Ishikawa (cell line): ENCODE data around the gene EPHA10.

Experiments used
- CEBPB ChIP-seq: IDR thresholded peaks from 2 replicates; pipeline ENCODE4 v1.6.1; 2012
- CREB1 ChIP-seq: IDR thresholded peaks from 2 replicates; pipeline ENCODE4 v1.6.1; 2012; ENCODE audit warnings: low read depth
- EGR1 ChIP-seq: IDR thresholded peaks from 2 replicates; pipeline ENCODE4 v1.6.1; 2012
- EP300 ChIP-seq: IDR thresholded peaks from 2 replicates; pipeline ENCODE4 v1.6.1; 2012; ENCODE audit warnings: borderline replicate concordance
- FOXM1 ChIP-seq: IDR thresholded peaks from 2 replicates; pipeline ENCODE4 v1.6.1; 2012; ENCODE audit warnings: low read depth, borderline replicate concordance
- MAX ChIP-seq: IDR thresholded peaks from 2 replicates; pipeline ENCODE4 v1.6.1; 2012
- NFIC ChIP-seq: IDR thresholded peaks from 2 replicates; pipeline ENCODE4 v1.6.1; 2012
- RAD21 ChIP-seq: IDR thresholded peaks from 2 replicates; pipeline ENCODE4 v1.6.1; 2012; ENCODE audit warnings: low read depth
- REST ChIP-seq: IDR thresholded peaks from 2 replicates; pipeline ENCODE4 v1.6.1; 2012; ENCODE audit warnings: low read depth, mild to moderate bottlenecking
- TAF1 ChIP-seq: IDR thresholded peaks from 2 replicates; pipeline ENCODE4 v1.6.1; 2012; ENCODE audit warnings: low read depth, mild to moderate bottlenecking
- TCF12 ChIP-seq: IDR thresholded peaks from 2 replicates; pipeline ENCODE4 v1.6.1; 2012; ENCODE audit warnings: low read depth
- TEAD4 ChIP-seq: IDR thresholded peaks from 2 replicates; pipeline ENCODE4 v1.6.1; 2012
- USF1 ChIP-seq: IDR thresholded peaks from 2 replicates; pipeline ENCODE4 v1.6.1; 2012
- YY1 ChIP-seq: IDR thresholded peaks from 2 replicates; pipeline ENCODE4 v1.6.1; 2012; ENCODE audit warnings: low read depth
- ZBTB7A ChIP-seq: IDR thresholded peaks from 2 replicates; pipeline ENCODE4 v1.6.1; 2012; ENCODE audit warnings: low read depth

The EPHA10 gene

GRCh38 chr1:37762516-37762915 lies 2.4 kb downstream of the EPHA10 start:
- no peak for TF ChIP-seq REST
- TF ChIP-seq ZBTB7A: no peak
- TF ChIP-seq CEBPB: no peak
- no peak for TF ChIP-seq CREB1
- TF ChIP-seq RAD21: no peak
- no peak for TF ChIP-seq NFIC
- TF ChIP-seq FOXM1: no peak
- no peak for TF ChIP-seq EGR1
- no peak for TF ChIP-seq TEAD4
- no peak for TF ChIP-seq TAF1

- TF ChIP-seq ZBTB7A: no peak
- TF ChIP-seq EGR1: no peak
- TF ChIP-seq TCF12: no peak
Observed at GRCh38 chr1:37761416-37762095, 3.4 kb downstream of the EPHA10 start.

- TF ChIP-seq RAD21 (no peak), CREB1 (no peak), USF1 (no peak), EGR1 (no peak), CEBPB (no peak), EP300 (no peak), YY1 (no peak), FOXM1 (no peak), TEAD4 (no peak), NFIC (no peak)
Observed at GRCh38 chr1:37759451-37759850, 5.5 kb downstream of the EPHA10 start.

GRCh38 chr1:37755951-37756560 lies 8.9 kb downstream of the EPHA10 start:
- TF ChIP-seq EGR1 (no peak), FOXM1 (no peak), YY1 (no peak), TAF1 (no peak), ZBTB7A (no peak), USF1 (no peak), CEBPB (no peak), MAX (no peak), TCF12 (no peak), NFIC (no peak), CREB1 (no peak), REST (no peak), RAD21 (no peak)

GRCh38 chr1:37755290-37755689 lies 9.6 kb downstream of the EPHA10 start:
- TF ChIP-seq TAF1 (no peak), EP300 (no peak), FOXM1 (no peak), USF1 (no peak), YY1 (no peak)
